ENCODE measurements around the gene SEPTIN8.
"Not testable (repeated sequence)": the region's sequence is repeated elsewhere in the genome, so short reads cannot be mapped to it uniquely, and the experiment has no call there.

Gene SEPTIN8

DNA sequence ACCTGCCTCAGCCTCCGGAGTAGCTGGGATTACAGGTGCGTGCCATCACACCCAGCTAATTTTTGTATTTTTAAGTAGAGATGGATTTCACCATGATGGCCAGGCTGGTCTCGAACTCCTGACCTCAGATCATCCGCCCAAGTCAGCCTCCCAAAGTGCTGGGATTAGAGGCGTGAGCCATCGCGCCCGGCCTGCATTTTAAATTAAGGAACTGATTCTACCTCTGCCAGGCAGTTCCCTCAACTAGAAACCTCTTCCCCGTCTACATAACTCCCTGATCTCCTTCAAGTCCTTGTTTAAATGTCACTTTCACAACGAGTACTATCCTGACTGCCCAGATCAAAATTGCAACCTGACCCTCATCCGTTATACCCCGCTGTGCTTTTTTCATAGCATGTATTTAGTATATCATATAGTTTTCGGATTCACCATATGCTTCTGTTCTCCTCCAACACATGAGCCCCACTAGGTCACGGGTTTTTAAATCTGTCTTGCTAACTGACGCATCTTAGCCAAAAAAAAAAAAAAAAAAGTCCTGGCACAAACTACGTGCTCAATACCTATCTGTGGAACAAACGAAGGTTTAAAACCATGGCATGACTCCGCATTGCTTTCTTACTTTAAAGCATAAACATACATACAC is 35.2 kb upstream of the SEPTIN8 start:
- no peak for DNase-seq

DNA sequence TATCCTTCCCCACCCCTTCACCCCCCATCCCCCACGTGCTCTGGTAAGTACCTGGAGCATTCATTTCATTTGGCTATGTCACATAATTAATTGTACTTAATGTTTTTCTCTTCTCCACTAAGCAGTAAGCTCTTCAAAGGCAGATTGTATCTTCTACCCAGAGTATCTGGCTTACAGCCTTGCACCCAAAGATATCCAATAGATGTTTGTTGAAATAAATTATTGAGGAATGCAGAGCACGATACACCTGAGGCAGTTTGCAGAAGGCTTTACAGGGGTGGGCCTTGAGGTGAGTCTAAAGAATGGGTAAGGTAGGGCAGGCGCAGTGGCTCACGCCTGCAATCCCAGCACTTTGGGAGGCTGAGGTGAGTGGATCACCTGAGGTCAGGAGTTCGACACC is 33.6 kb upstream of the SEPTIN8 start:
- no peak for DNase-seq

DNA sequence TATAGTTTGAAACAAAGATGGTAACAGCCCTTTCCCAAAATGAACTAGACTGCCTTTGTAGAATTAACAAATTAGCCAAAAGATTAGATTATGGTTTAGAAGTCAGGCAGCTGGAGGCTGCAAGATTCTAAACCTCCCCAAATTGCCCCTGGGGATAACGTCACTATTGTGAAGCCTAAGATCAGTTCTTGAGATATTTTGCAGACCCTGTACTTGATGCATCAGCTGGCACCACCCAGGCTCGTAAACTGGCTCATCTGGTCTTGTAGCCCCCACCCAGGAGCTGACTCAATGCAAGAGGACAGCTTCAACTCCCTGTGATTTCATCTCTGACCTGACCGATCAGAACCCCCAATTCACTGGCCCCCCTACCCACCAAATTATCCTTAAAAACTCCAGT is 31.8 kb upstream of the SEPTIN8 start:
- no peak for DNase-seq

DNA sequence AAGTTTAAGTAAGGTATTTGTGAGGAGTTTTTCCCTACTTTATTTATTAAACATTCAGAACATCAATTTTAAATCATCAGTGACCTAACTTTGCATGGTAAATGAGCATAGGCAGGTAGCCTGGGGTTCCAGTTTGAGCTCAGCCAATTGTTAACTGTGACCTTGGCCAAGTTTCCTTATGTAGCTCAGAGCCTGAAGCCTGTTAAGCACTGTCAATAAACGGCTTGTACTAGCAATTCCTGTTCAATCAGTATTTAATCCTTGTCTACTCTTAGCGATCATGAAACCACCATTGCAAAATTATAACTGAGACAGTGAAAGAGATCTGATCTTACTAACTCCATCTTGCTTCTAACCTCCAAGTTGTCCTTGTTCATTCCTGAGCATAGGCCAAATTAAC is 31.4 kb upstream of the SEPTIN8 start:
- no peak for DNase-seq

DNA sequence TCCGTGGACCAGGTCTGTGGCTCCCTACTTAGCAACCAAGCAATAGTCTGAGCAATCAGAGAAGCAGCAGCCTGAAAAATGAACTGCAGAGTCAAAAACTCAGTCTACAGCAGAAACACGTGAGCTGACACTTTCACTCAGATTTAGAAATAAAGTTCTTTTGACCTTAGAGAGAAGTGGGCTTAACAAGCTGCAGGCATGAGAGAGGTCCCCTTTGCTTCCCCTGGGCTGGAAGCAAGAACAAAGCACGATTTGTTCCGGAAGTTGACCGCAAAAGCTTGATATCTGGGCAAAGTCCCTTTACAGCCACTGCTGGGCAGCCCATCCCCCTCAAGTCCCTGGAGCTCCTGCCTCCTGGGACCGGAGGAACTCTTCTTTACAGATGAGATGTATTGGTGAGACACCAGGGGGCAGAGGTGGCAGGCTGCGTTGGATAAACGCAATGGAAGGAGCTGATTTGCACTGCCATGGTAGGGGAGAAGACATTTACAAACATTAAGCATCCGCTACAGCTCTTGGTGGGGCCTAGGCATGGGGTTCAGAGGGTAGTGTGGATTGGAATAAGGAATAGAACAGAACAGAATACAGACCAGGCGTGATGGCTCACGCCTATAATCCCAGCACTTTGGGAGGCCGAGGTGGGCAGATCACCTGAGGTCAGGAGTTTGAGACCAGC is 30.3 kb upstream of the SEPTIN8 start:
- DNase-seq, result no peak

DNA sequence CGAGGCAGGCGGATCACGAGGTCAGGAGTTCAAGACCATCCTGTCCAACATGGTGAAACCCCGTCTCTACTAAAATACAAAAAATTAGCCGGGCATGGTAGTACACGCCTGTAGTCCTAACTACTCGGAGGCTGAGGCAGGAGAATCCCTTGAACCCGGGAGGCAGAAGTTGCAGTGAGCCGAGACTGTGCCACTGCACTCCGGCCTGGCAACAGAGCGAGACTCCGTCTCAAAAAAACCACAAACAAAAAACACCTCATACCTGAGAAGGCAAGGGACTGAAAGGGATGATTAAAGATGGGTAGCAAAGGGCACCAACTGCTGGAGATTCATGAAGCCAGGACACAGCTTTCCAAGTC is 29.7 kb upstream of the SEPTIN8 start:
- not testable (repeated sequence) for DNase-seq

DNA sequence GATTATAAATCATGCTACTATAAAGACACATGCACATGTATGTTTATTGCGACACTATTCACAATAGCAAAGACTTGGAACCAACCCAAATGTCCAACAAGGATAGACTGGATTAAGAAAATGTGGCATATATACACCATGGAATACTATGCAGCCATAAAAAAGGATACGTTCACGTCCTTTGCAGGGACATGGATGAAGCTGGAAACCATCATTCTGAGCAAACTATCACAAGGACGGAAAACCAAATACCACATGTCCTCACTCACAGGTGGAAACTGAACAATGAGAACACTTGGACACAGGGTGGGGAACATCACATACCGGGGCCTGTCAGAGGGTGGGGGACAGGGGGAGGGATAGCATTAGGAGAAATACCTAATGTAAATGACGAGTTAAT is 28.8 kb upstream of the SEPTIN8 start:
- not testable (repeated sequence) for DNase-seq

DNA sequence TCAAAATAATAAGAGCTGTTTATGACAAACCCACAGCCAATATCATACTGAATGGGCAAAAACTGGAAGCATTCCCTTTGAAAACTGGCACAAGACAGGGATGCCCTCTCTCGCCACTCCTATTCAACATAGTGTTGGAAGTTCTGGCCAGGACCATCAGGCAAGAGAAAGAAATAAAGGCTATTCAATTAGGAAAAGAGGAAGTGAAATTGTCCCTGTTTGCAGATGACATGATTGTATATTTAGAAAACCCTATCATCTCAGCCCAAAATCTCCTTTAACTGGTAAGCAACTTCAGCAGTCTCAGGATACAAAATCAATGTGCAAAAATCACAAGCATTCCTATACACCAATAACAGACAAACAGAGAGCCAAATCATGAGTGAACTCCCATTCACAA is 27.2 kb upstream of the SEPTIN8 start:
- not testable (repeated sequence) for DNase-seq

DNA sequence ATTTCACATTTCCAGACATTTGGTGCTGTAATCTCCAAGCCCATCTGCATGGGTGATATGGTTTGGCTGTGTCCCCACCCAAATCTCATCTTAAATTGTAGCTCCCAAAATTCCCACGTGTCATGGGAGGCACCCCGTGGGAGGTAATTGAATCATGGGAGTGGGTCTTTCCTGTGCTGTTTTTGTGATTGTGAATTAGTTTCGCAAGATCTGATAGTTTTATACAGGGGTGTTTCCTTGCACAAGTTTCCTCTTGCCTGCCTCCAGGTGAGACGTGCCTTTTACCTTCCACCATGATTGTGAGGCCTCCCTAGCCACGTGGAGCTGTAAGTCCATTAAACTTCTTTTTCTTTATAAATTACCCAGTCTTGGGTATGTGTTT is 25.6 kb upstream of the SEPTIN8 start:
- DNase-seq, result not testable (repeated sequence)

DNA sequence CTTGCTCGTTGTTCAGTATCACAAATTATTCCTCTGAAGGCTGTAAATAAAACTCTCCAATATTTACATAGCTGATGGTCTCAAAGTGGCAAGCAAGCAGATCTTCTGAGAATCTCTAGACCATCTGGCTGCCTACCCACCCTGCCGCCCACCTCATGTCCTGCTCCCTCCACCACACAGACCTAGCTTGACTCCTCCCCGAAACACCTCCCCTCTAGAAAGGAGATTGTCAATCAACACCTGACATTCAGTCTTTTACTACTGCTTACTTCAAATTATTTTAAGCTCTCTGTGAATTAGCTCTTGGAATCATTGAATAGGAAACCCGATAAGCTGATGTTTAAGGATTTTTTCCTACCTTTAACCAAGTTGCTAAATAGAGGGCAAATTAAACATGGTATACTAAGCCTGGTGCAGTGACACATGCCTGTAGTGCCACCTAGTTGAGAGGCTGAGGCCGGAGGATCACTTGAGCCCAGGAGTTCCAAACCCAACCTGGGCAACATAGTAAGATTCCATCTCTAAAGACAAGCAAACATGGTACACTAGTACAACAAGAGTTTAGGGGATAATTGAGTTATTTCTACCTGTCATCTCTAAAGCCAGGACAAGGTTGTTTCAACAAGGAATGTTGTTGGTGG is 25.1 kb upstream of the SEPTIN8 start:
- no peak for DNase-seq

DNA sequence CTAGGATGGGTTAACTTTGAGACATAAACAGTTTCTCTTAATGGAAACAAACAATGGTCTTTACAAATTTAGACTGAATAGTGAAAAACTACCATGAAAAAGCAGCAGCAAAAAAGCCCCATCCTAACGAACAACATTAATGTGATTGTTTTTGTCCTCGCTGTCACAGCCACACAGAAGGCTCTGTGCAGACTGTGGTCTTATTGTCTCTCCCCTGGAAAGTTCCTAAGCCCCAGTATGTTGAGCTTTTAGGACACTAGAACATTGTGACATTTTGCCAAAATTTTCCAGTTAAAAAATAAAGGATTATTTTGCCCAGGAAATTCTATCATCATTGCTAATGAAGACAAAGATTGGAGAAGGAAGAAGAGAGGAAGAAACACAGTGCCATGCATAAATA is 23.5 kb upstream of the SEPTIN8 start:
- DNase-seq, result no peak

DNA sequence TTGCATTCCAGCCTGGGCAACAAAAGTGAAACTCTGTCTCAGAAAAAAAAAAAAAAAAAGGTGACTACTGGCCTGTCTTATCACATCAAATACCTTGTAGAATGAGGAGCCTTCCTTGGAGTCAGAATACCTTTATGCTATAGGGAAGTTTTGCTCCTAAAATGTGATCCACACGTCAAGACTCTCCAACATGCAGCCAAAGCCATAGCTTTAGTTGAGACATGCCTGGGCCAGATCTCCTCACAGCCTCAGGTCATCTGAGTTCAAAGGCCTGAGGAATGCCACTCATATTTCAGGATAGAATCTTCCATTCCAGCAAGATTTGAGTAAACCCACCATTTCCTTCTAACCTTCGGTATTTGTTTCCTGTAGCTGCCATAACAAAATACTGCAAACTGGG is 22.4 kb upstream of the SEPTIN8 start:
- no peak for DNase-seq

DNA sequence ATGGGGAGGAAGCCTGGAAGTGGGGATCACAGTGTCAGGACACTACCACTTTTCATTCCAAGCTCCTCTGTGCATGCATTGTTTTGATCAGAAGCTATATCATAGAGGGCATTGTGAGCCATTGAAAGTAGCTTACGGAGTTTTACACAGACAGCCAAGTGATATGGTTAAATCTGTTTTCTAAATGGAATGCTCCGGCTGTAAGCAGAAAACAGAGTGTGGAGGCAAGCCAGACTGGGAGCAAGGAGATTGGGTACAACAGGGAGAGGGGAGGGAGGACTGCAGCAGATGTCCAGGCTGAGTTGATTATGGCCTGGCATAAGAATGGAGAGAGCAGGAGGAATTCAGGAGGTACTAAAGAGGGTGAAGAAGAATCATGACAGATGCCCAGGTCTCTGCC is 20.6 kb upstream of the SEPTIN8 start:
- no peak for DNase-seq

DNA sequence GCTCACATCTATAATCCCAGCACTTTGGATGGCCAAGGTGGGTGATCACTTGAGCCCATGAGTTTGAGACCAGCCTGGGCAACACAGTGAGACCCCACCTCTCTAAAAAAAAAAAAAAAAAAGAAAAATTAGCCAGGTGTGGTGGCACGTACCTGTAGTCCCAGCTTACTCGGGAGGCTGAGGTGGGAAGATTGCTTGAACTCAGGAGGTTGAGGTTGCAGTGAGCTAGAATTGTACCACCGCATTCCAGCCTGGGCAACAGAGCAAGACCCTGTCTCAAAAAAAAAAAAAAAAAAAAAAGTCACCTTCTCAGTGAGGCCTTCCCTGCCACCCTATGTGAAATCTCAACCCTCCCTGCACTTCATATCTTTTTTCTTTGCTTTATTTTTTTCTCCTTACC is 14.0 kb upstream of the SEPTIN8 start:
- no peak for DNase-seq

DNA sequence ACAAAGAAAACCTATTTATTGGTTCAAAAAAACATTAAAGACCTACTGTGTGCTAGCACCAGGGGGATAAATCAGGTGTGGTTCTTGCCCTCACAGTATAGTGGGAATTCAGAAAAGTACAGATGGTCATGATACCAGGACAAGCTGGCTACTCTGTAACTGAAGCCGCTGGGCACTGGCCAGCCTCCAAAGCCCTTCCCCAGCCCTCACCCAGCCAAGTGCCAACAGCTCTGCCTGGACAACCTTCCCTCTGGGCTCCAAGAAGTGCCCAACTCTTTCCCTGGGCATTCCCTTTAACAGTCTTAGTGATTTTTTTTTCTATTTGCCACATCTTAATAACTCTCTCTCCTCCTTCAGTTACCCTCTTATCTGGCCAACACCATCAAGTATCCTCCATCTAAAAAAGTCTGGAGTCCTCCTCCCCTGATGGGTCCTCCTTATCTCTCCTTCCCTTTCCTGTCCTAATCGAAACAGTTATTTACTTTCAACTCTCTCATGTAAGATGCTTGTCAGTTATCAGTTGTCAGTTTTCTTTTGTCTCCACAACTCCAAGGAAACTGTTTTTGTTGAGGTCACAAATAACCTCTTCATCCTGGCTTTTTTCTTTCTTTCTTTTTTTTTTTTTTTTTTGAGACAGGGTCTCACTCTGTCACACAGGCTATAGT is 13.3 kb upstream of the SEPTIN8 start:
- DNase-seq, result no peak

DNA sequence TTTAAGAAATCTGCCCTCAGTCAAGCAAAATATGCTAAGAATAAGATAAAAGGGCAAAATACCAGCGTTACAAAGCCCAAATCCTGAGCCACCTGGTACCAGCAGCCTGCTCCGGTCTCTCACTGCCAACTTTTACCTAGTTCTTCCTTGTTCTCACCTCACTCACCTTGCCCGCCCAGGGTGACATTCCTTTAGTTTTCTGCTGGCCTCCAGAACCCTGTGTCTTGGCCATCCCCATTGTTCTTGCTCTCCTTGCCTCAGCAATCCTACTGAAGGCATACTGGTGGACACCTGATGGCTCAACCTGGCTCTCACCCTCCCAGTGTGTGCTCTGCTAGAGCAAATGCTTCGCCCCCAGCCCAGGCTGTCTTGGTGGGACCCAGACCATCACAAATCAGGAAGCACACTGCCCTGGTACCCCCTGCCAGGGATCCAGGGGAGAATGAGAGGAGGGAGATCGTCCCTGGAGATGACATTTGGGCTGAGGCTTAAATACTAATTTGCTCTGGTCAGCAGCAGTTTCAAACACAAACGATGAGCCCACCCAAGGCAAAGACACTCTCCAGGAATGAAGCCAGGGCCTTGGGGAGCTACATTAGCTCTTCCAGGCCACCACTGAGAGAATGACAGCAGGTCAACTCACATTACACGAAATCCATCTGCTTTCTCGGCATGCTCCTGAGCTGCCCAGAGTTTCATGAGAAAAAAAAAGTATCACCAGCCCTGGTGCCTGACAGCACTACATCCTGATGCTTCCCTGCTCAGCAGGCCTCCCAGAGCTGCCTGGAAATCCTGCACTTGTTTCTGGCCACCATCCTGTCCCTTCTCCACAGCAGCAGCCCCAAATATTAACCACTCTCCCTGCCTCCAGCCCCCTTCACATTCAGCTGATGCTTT is 12.2 kb upstream of the SEPTIN8 start:
- DNase-seq, result no peak

DNA sequence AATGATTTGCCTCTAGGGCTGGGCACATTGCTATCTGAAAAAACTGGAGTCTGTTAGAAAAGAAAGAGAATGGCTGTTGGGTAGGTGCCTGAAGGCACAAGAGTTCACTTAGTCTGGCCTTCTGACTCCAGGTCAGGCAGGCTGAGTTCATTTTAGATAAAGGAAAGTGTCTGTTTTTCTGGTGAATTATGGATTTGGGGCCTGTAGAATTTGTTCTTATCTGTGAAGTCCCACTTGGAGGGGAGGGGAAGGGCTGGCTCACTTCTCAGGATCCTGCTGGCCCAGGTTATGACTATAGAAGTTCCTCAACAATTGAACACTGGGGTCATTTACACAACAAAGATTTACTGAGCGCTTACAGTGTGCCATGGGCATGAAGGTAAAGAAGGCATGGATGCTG is 11.5 kb upstream of the SEPTIN8 start:
- no peak for DNase-seq

DNA sequence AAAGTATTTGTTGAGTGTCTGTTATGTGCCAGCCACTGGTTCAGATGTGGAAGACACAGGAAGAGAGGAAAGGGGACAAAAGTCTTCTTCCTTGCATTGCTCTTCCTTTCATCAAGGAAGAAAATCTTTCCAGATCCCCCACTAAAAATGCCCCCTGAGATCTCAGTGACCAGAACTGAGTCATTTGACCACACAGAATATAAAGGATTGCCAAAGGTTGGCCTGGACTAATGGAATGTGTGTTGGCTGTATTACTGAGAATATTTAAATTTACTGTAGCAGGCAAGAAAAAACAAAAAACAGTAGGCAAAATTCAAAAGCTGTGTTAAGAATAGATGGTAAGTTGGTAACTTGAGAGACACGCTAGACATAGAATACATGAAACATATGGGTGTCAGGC is 10.0 kb upstream of the SEPTIN8 start:
- no peak for DNase-seq

DNA sequence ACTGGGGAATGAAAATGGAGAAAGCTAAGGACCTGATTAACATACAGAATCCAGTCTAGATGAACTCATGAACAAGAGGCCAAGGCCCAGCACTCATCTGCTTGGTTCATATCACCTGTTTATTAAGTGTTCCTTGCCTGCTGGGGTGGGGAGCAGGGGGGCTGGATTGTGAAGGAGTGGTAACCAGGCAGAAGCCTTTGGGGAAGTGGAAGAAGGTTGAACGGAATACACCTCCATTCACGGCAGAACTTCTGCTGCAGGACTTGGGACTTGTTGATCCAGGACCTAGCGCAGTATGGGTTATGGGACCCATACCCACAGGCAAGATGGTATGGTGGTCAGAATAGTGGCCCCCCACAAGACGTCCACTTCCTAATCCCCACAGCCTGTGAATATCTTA is 8.8 kb upstream of the SEPTIN8 start:
- DNase-seq, result no peak

DNA sequence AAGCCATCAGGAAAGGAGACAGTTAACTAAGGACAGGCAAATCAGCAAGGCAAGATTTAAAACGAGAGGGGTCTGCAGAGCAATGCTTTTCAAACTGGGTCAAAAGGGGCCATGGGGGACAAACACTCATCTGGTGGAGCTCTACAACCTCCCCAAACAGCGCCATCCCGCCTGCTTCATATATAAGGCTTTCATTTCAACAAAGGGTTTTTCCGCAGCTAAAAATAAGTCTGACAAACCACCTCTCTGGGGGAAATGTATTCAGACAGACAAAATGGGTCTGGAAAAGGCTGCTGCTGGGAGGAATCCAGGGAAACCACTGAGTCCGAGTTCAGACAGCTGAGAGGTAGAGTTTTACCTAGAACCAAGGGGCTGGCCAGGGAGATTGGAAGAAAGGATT is 8.3 kb upstream of the SEPTIN8 start:
- DNase-seq, result no peak

DNA sequence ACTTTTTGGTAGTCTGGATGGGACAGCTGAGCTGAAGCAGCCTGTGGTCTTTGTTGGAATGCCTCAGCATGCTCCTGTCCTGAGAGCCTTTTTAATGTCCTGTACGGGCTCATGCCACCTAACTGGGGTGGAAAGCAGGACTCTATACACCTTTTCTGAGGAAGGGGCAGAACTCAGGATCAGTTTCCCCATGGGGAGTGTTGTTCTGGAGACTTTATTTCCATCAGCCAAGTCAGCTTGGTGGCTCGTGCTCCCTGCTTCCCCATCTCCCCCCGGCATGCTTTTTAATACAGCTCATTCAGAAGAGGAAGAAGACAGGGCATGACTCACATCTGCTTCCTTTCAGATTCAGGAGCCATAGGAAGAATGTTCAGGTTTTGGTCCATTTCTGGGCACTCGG is 5.1 kb upstream of the SEPTIN8 start:
- no peak for DNase-seq

DNA sequence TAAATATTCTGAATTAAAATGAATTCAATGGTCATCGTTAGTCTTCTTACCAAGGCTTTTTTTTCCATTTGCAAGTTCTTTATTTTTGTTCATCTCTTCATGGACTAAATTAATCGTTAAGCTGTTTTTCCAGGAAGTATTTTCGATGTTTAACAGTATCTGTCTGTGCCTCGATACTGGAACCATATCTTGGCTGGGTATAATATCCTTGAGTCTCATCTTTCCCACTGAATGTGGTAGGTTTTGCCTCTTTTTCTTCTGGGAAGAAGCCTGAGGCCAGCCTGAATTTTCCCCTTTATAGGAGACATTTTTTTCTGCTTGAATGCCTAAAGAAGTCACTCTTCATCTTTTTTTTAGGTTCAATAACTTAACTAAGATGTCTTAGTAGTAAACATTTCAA is 4.0 kb upstream of the SEPTIN8 start:
- no peak for DNase-seq

DNA sequence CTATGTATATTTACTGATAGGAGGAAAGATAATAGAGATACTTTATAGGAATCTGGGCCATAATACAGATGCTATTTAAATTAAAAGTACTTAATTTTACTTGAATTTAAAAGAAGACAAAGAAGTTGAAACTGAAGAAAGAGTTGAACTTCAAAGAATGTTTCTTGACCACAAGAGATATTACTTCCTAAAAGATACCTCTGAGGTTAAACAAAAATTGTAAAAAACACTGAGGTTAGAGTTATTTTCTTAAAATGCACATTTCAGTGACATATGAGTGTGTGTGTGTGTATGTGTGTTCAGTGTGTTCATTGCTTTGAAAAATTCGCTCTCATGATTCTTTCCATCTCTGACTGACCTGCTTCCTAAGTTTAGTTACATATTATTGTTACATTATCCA is 3.5 kb upstream of the SEPTIN8 start:
- no peak for DNase-seq

Data from activated naive CD4-positive, alpha-beta T cell treated with anti-CD3 and anti-CD28 coated beads, Interleukin-2, amount 50 U/mL, for 16 hours (primary cell).